GM21529 (cell line): ENCODE data around the gene C19orf33.
A peak's percentile ranks its signal among the peaks of the same experiment; 100 is the strongest.
"Not testable (repeated sequence)": the region's sequence is repeated elsewhere in the genome, so short reads cannot be mapped to it uniquely, and the experiment has no call there.

Experiments
- ATAC-seq: cut with Tn5 transposase; IDR thresholded peaks from one replicate; pipeline ENCODE4 v1.9.1; 2021; ENCODE audit not compliant: unreplicated experiment

Gene C19orf33

DNA sequence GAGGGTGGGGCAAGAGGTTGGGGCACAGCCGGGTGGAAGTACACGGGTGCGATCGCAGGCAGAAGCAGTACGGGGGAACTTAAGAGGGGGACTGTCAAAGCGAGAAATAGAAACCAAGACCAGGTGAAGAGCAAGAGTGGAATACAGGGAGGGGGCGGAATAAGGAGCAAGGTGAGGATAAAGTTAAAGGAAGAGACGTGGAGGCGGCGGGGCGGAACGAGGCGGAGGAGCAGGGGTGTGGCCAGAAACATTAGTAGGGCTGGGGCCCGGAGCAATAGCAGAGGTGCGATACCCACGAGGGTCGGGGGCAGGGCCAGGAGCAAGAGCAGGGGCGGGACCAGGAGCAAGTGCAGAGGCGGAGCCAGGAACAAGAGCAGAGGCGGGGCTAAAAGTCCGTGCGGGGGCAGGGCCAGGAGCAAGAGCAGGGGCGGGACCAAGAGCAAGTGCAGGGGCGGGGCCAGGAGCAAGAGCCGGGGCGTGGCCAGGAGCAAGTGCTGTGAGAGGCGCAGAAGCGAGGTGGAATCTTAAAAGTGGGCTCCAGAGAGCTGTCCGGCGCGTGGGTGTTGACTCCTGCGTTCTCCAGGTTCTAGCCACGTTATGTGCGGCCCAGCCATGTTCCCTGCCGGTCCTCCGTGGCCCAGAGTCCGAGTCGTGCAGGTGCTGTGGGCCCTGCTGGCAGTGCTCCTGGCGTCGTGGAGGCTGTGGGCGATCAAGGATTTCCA, 32.7 kb downstream of the C19orf33 start:
- ATAC-seq, result peak; percentile 50

GRCh38 chr19:38337360-38337653, 33.3 kb downstream of the C19orf33 start:
- ATAC-seq, result no peak

DNA sequence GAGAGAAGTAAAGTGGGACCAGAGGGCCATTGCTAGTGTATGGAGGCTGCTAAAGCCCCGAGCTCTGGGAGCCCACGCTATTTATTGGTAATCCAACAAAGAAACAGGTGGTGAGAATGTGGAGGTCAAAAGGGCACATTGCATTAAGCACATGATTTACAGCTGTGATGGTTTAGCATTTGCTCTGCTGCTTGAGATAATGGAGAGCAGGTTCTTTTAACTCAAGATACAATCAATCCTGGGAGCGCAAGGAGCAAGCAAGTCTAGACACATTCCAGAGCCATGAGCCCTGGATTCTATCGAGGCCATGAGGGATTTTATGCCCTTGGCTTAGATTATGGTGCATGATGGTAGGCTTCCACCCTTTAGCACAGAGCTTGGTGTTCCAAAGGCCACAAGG, 35.0 kb downstream of the C19orf33 start:
- not testable (repeated sequence) for ATAC-seq

DNA sequence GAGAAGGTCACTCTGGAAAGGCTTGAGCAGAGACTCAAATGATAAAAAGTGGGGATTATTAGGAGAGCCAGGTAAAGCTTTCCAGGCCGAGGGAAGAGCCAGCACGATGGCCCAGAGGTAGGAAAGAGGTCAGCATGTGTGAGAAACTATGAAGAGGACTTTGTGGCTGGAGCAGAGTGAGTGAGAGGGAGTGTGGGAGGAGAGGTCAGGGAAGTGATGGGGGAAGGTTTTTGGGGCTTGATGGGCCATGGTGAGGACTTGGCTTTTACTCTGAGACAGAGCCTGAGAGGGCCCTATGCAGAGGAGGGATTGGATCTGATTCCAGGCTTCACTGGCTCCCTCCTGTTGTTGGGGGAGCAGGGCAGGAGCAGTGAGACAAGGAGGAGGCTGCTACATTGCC, 36.9 kb downstream of the C19orf33 start:
- ATAC-seq, result no peak

DNA sequence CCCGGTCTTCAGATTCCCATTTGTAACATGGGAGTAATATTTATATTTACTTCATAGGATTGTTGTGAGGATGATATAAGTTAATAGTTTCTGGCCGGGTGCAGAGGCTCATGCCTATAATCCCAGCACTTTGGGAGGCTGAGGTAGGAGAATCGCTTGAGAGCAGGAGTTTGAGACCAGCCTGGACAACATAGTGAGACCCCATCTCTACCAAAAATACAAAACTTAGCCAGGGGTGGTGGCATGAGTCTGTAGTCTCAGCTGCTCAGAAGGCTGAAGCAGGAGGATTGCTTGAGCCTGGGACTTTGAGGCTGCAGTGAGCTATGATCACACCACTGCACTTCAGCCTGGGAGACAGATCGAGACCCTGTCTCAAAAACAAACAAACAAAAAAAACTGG, 42.8 kb downstream of the C19orf33 start:
- ATAC-seq, result no peak

GRCh38 chr19:38350883-38351282, 46.8 kb downstream of the C19orf33 start:
- ATAC-seq, result no peak

GRCh38 chr19:38351865-38352395, 47.9 kb downstream of the C19orf33 start:
- ATAC-seq, result no peak

- ATAC-seq, result no peak
Observed at GRCh38 chr19:38352611-38353010, 48.6 kb downstream of the C19orf33 start.
